HCT116 (cell line): Measurements from ENCODE around the gene TK1. TPM values are rescaled to one million over a fixed set of nuclear protein-coding genes. Genes with fewer than 3 reads are reported as not detected.

Experiments used
- ATAC-seq: fragments of 200-7000 bp; cut with Tn5 transposase; 2 replicates; pipeline ENCODE4 v1.9.1; 2020; ENCODE audit warnings: mild to moderate bottlenecking, moderate library complexity
- BruUV-seq: library from RNA; stranded (reverse); fragments of 400-500 nt; replicated peaks from 2 replicates; lab custom pipeline; 2021; lab: Mats Ljungman, UMichigan
- CTCF ChIA-PET: fragments of 300-600 bp; sonication (Branson Sonifier 250); formaldehyde crosslinking; loops from one replicate; lab custom pipeline; 2021; ENCODE audit warnings: antibody characterized with exemption; lab: Charles Lee
- POLR2A ChIA-PET: fragments of 300-600, 350-600 bp; sonication (Branson Sonifier 250); formaldehyde crosslinking; loops from one replicate; lab custom pipeline; 2021; ENCODE audit warnings: antibody characterized with exemption; lab: Charles Lee
- RAD21 ChIA-PET, 2 experiments: fragments of 300-600 bp; sonication (Branson Sonifier 250); formaldehyde crosslinking; loops; one replicate each; lab custom pipeline; 2023; ENCODE audit warnings: low total read pairs in 2 of 2; ENCODE audit not compliant: uncharacterized antibody in 2 of 2, unreplicated experiment in 2 of 2, low non-redundant PET in 1 of 2; lab: Charles Lee
- DNase-seq: peaks from one replicate; pipeline ENCODE4 v3.0.0-alpha.2; 2010; ENCODE audit warnings: low read depth, low spot score
- H2AFZ ChIP-seq: fragments of 200-600 bp; shearing (Covaris generic), sonication (generic); 2 replicates; pipeline ENCODE4 v1.6.1; 2017; ENCODE audit warnings: low read depth, mixed run types, mixed read lengths, antibody characterized with exemption, low read length; ENCODE audit not compliant: poor library complexity, severe bottlenecking
- H3K27ac ChIP-seq: 2 replicates; pipeline ENCODE4 v1.5.1; 2012; ENCODE audit warnings: low read depth, low read length
- H3K27me3 ChIP-seq: fragments of 200-600 bp; sonication (generic); 2 replicates; pipeline ENCODE4 v1.6.1; 2016; ENCODE audit warnings: mixed run types, low read length, mixed read lengths; ENCODE audit not compliant: insufficient read depth
- H3K36me3 ChIP-seq, 2 experiments: fragments of 200-500 bp in 1 of 2; fragments of 200-600 bp in 1 of 2; sonication (Bioruptor generic) in 1 of 2; sonication (generic) in 1 of 2; 2 replicates each; pipeline versions ENCODE4 v1.5.1 to v1.6.1; 2014 to 2016; ENCODE audit warnings: low read length in 2 of 2, inconsistent platforms in 1 of 2, mixed read lengths in 1 of 2, mixed run types in 1 of 2; ENCODE audit not compliant: insufficient read depth in 2 of 2, control insufficient read depth in 1 of 2
- H3K4me1 ChIP-seq, 2 experiments: fragments of 200-600 bp in 1 of 2; sonication (generic) in 1 of 2; 2 replicates each; pipeline versions ENCODE4 v1.5.1 to v1.6.1; 2012 to 2017; ENCODE audit warnings: low read length in 2 of 2, inconsistent platforms in 1 of 2, mild to moderate bottlenecking in 1 of 2, mixed read lengths in 1 of 2, mixed run types in 1 of 2, moderate library complexity in 1 of 2; ENCODE audit not compliant: insufficient read depth in 2 of 2, control insufficient read depth in 1 of 2
- H3K4me2 ChIP-seq: fragments of 200-600 bp; sonication (generic); 2 replicates; pipeline ENCODE4 v1.6.1; 2017; ENCODE audit warnings: mixed run types, low read length, mixed read lengths
- H3K4me3 ChIP-seq, 2 experiments: fragments of 200-600 bp in 1 of 2; sonication (generic) in 1 of 2; replicated peaks in 1 of 2; 2 replicates each; pipeline ENCODE4 v1.5.1; 2011 to 2016; ENCODE audit warnings: low read length in 2 of 2, control low read depth in 1 of 2, low read depth in 1 of 2, mild to moderate bottlenecking in 1 of 2, mixed read lengths in 1 of 2, mixed run types in 1 of 2
- H3K79me2 ChIP-seq: fragments of 200-600 bp; sonication (generic); 2 replicates; pipeline ENCODE4 v1.6.1; 2017; ENCODE audit warnings: mild to moderate bottlenecking, mixed run types, low read length, moderate library complexity, mixed read lengths; ENCODE audit not compliant: insufficient read depth
- H3K9ac ChIP-seq: fragments of 200-600 bp; sonication (generic); 2 replicates; pipeline ENCODE4 v1.6.1; 2016; ENCODE audit warnings: low read length, mixed read lengths
- H3K9me2 ChIP-seq: fragments of 200-600 bp; sonication (generic), shearing (Covaris generic); 2 replicates; pipeline ENCODE4 v1.6.1; 2017; ENCODE audit warnings: mixed run types, mild to moderate bottlenecking, moderate library complexity; ENCODE audit not compliant: insufficient read depth
- H3K9me3 ChIP-seq, 2 experiments: fragments of 200-500 bp in 1 of 2; fragments of 200-600 bp in 1 of 2; sonication (Bioruptor generic) in 1 of 2; sonication (generic) in 1 of 2; 2 replicates each; pipeline ENCODE4 v1.6.1; 2014 to 2017; ENCODE audit warnings: low read length in 2 of 2, mixed read lengths in 2 of 2, inconsistent platforms in 1 of 2, low read depth in 1 of 2, mild to moderate bottlenecking in 1 of 2, mixed run types in 1 of 2, moderate library complexity in 1 of 2; ENCODE audit not compliant: control insufficient read depth in 1 of 2, insufficient read depth in 1 of 2
- H4K20me1 ChIP-seq: fragments of 200-600 bp; sonication (generic), shearing (Covaris generic); 2 replicates; pipeline ENCODE4 v1.6.1; 2017; ENCODE audit warnings: mixed run types, mild to moderate bottlenecking, moderate library complexity; ENCODE audit not compliant: insufficient read depth
- JUND ChIP-seq: IDR thresholded peaks from 2 replicates; pipeline ENCODE4 v1.6.1; 2012
- ZNF274 ChIP-seq: fragments of 200-500 bp; sonication (Bioruptor generic); IDR thresholded peaks from 2 replicates; pipeline ENCODE4 v1.6.1; 2014; ENCODE audit warnings: mild to moderate bottlenecking, low read depth, low read length, inconsistent platforms
- intact Hi-C: fragments of 100-400 bp; cut with micrococcal nuclease; formaldehyde crosslinking; loops from 2 replicates; pipeline ENCODE4 v1.10.0; 2022
- total RNA-seq: library from RNA; stranded (reverse); gene quantifications from one replicate; pipeline ENCODE4 v1.2.1, GENCODE V29; 2021; ENCODE audit not compliant: unreplicated experiment
- TF ChIP-seq, protein P1 (sequence below): IDR thresholded peaks from 2 replicates; pipeline ENCODE4 v1.6.1; 2012; ENCODE audit warnings: low read depth
- TF ChIP-seq, protein P2 (sequence below): IDR thresholded peaks from 2 replicates; pipeline ENCODE4 v1.6.1; 2012

The TK1 gene
- total RNA-seq, 1 experiment from 2014 or later = 315 TPM

GRCh38 chr17:78132767-78133178 is 54.1 kb downstream of the TK1 start:
- peak overlapping the region; percentile 71 for H3K9ac ChIP-seq
- peak overlapping the region; percentile 96 for H3K4me2 ChIP-seq
- H3K4me1 ChIP-seq = peaks cover 37 to 70% of the 10 kb centered on the region in 2 experiments
- CTCF ChIA-PET = interaction anchor here (1.0 to 1.1 kb wide), 2 partner anchors 9 to 118 kb away, joined by 3 to 6 read pairs; no protein-coding TSS in a partner anchor
- H3K27ac ChIP-seq = peak overlapping the region; percentile 49
- no peaks in the 10 kb centered on the region for H3K9me3 ChIP-seq
- H2AFZ ChIP-seq = peak overlapping the region; percentile 77
- ATAC-seq (no peak), DNase-seq (no peak)
- RAD21 ChIA-PET = no interaction called here
- H3K4me3 ChIP-seq = peak overlapping the region; percentile 57 to 68
- BruUV-seq = no TSS peak
- H3K36me3 ChIP-seq = no peaks in the 10 kb centered on the region
- H3K9me2 ChIP-seq = no peaks in the 10 kb centered on the region
- no peaks in the 10 kb centered on the region for H3K27me3 ChIP-seq
- no peaks in the 10 kb centered on the region for H4K20me1 ChIP-seq
- intact Hi-C loops = no loop called here
- peaks cover 2% of the 10 kb centered on the region; the same call in 1 of the 2 replicates for H3K79me2 ChIP-seq
- TF ChIP-seq ZNF274 = no peak
- TF ChIP-seq, protein P1, sequence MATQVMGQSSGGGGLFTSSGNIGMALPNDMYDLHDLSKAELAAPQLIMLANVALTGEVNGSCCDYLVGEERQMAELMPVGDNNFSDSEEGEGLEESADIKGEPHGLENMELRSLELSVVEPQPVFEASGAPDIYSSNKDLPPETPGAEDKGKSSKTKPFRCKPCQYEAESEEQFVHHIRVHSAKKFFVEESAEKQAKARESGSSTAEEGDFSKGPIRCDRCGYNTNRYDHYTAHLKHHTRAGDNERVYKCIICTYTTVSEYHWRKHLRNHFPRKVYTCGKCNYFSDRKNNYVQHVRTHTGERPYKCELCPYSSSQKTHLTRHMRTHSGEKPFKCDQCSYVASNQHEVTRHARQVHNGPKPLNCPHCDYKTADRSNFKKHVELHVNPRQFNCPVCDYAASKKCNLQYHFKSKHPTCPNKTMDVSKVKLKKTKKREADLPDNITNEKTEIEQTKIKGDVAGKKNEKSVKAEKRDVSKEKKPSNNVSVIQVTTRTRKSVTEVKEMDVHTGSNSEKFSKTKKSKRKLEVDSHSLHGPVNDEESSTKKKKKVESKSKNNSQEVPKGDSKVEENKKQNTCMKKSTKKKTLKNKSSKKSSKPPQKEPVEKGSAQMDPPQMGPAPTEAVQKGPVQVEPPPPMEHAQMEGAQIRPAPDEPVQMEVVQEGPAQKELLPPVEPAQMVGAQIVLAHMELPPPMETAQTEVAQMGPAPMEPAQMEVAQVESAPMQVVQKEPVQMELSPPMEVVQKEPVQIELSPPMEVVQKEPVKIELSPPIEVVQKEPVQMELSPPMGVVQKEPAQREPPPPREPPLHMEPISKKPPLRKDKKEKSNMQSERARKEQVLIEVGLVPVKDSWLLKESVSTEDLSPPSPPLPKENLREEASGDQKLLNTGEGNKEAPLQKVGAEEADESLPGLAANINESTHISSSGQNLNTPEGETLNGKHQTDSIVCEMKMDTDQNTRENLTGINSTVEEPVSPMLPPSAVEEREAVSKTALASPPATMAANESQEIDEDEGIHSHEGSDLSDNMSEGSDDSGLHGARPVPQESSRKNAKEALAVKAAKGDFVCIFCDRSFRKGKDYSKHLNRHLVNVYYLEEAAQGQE = no peak
- TF ChIP-seq JUND = no peak
- TF ChIP-seq, protein P2, sequence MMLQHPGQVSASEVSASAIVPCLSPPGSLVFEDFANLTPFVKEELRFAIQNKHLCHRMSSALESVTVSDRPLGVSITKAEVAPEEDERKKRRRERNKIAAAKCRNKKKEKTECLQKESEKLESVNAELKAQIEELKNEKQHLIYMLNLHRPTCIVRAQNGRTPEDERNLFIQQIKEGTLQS = no peak
- POLR2A ChIA-PET = no interaction called here
